Mesothelial cell of epicardium (in vitro differentiated cells): ENCODE measurements around the gene PLEKHG5. TPM values are rescaled to one million over a fixed set of nuclear protein-coding genes. Genes with fewer than 3 reads are reported as not detected.
"Not testable (repeated sequence)": the region's sequence is repeated elsewhere in the genome, so short reads cannot be mapped to it uniquely, and the experiment has no call there.

Experiments used
- DNase-seq, 2 experiments: peaks; one replicate each; pipeline ENCODE4 v3.0.0; 2021; ENCODE audit warnings: low spot score in 2 of 2; ENCODE audit not compliant: unreplicated experiment in 2 of 2
- H3K27ac Mint-ChIP-seq: 2 replicates; pipeline ENCODE4 v1.8.0; 2021; ENCODE audit warnings: mixed read lengths
- H3K27me3 Mint-ChIP-seq: 2 replicates; pipeline ENCODE4 v1.8.0; 2021; ENCODE audit warnings: low read depth, mixed read lengths
- H3K36me3 Mint-ChIP-seq: 2 replicates; pipeline ENCODE4 v1.8.0; 2021; ENCODE audit warnings: mixed read lengths
- H3K4me1 Mint-ChIP-seq: 2 replicates; pipeline ENCODE4 v1.8.0; 2021; ENCODE audit warnings: mixed read lengths
- H3K4me3 Mint-ChIP-seq: 2 replicates; pipeline ENCODE4 v1.8.0; 2021; ENCODE audit warnings: mild to moderate bottlenecking, moderate library complexity, mixed read lengths
- H3K9me3 Mint-ChIP-seq: 2 replicates; pipeline ENCODE4 v1.8.0; 2021; ENCODE audit warnings: mixed read lengths
- CTCF ChIP-seq: fragments of 200-600 bp; sonication (generic); IDR thresholded peaks from one replicate; pipeline ENCODE4 v1.5.0; 2021; ENCODE audit warnings: antibody characterized with exemption; ENCODE audit not compliant: unreplicated experiment
- total RNA-seq: library from RNA; stranded (reverse); gene quantifications from 3 replicates; pipeline ENCODE4 v1.2.1, GENCODE V29; 2021

PLEKHG5 gene
- total RNA-seq, 1 donor from 2014 or later = 51.2 TPM

GRCh38 chr1:6447818-6448748, 43.4 kb downstream of the PLEKHG5 start:
- Mint-ChIP-seq H3K4me3 (peak overlapping the region; percentile 49), H3K27ac (no peak overlapping the region), H3K36me3 (no peaks in the 10 kb centered on the region), H3K27me3 (peaks cover 61% of the 10 kb centered on the region), H3K4me1 (peaks cover 12% of the 10 kb centered on the region), H3K9me3 (no peaks in the 10 kb centered on the region)
- no peak for DNase-seq
- no peak for TF ChIP-seq CTCF

- H3K4me3 Mint-ChIP-seq = peak overlapping the region; percentile 49
- peaks cover 61% of the 10 kb centered on the region for H3K27me3 Mint-ChIP-seq
- H3K36me3 Mint-ChIP-seq = no peaks in the 10 kb centered on the region
- no peak overlapping the region for H3K27ac Mint-ChIP-seq
- peaks cover 12% of the 10 kb centered on the region for H3K4me1 Mint-ChIP-seq
- TF ChIP-seq CTCF = no peak
- no peaks in the 10 kb centered on the region for H3K9me3 Mint-ChIP-seq
- DNase-seq = no peak
Measured at GRCh38 chr1:6447016-6447817, 44.2 kb downstream of the PLEKHG5 start.

GRCh38 chr1:6446665-6447015, 44.8 kb downstream of the PLEKHG5 start:
- H3K27me3 Mint-ChIP-seq = peaks cover 67% of the 10 kb centered on the region
- H3K4me1 Mint-ChIP-seq = peaks cover 12% of the 10 kb centered on the region
- DNase-seq = no peak
- no peaks in the 10 kb centered on the region for H3K9me3 Mint-ChIP-seq
- no peaks in the 10 kb centered on the region for H3K36me3 Mint-ChIP-seq
- no peak overlapping the region for H3K27ac Mint-ChIP-seq
- TF ChIP-seq CTCF = no peak
- H3K4me3 Mint-ChIP-seq = peak overlapping the region; percentile 46

- not testable (repeated sequence) for H3K9me3 Mint-ChIP-seq, H3K27ac Mint-ChIP-seq, H3K36me3 Mint-ChIP-seq, DNase-seq, H3K4me3 Mint-ChIP-seq
- peaks cover 68% of the 10 kb centered on the region for H3K27me3 Mint-ChIP-seq
- peaks cover 12% of the 10 kb centered on the region for H3K4me1 Mint-ChIP-seq
Measured at GRCh38 chr1:6445929-6446328, 45.5 kb downstream of the PLEKHG5 start.

GRCh38 chr1:6445062-6445763, 46.3 kb downstream of the PLEKHG5 start:
- H3K4me1 Mint-ChIP-seq = peaks cover 12% of the 10 kb centered on the region
- H3K9me3 Mint-ChIP-seq = no peaks in the 10 kb centered on the region
- no peak for DNase-seq
- H3K27ac Mint-ChIP-seq = no peak overlapping the region
- peak; percentile 42 for TF ChIP-seq CTCF
- no peak overlapping the region for H3K4me3 Mint-ChIP-seq
- no peaks in the 10 kb centered on the region for H3K36me3 Mint-ChIP-seq
- H3K27me3 Mint-ChIP-seq = peaks cover 63% of the 10 kb centered on the region
